T1000 (cell line): ENCODE measurements around the gene NTHL1.
"Not testable (repeated sequence)": the region's sequence is repeated elsewhere in the genome, so short reads cannot be mapped to it uniquely, and the experiment has no call there.

Experiments
- DNase-seq: peaks from one replicate; lab custom pipeline; 2025; ENCODE audit warnings: mixed read lengths; lab: John Stamatoyannopoulos, UW

The NTHL1 gene

GRCh38 chr16:2040787-2041522 is 6.7 kb downstream of the NTHL1 start:
- no peak for DNase-seq

- DNase-seq = no peak
These were observed 7.4 kb downstream of the NTHL1 start for GRCh38 chr16:2040041-2040786.

DNA sequence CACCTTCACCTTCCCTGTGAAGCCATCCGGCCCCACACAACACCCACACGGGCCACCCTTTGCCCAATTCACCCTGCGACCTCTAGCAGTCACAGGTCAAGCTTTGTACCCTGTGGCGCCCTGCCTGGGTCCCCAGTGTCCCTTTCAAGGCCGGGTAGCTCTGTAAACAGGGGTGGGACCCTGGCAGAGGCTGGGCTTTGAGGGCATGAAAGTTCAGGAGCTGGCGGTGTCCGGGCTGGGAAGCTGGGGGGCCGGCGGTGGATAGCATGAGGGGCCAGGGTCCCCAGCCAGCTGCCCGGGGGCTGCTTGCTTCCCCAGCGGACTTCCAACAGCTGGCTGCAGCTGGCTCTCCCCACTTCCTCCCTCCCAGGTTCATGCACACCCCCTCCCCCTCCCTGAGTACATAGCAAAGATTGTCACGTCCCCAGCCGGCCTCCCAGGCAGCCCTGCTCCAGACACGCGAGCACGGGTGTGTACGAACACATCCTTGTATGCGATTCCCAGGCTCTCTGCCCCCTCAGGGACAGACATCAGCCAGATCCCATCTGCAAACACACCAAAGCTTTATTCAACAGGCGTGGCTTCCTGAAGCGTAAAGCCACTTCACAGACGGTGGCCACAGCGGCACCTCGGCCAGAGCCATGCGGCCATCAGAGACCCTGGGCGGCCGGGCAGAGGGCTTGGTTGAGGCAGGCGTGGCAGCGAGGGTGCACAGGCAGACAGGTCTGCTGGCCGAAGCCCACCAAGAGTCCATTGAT is 8.2 kb downstream of the NTHL1 start:
- DNase-seq = no peak

DNA sequence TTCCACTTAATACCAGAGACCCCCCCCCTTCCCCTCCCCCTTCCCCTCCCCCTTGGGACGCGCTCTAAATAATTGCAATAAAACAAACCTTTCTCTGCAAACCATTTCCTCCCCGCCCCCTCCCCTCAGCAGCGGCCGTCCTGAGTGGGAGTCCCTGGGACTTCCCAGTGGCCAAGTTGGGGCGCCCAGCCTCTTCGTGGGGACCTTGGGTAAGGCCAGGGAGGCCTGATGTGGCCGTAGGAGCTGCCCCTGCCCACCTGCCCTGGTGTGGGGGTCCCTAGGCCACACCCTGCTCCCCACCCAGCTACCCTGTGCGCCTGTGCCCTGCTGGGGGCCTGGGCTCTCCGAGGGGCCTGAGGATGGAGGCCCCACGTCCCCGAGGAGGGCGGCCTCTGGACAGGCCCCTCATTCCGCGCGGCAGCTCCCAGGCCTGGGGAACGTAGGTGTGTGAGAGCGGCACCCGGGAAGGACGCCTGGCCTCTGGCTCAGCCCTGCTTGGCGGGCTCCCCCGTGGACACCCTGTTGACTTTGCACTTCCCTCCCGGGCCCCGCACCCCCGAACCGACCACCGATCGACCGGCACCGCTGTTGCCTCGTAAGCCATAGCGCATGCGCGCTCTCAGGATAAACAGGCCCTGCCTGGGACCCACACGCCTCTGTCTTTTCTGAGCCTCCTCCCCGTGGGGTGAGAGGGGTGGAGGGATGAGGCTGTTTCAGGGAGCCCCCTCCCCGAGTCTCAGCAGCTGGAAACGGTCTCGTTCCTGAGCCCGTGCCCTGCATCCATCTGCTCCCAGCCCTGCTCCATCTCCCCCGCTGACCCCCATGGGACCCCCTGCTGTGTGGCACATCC is 9.0 kb downstream of the NTHL1 start:
- DNase-seq = no peak

DNA sequence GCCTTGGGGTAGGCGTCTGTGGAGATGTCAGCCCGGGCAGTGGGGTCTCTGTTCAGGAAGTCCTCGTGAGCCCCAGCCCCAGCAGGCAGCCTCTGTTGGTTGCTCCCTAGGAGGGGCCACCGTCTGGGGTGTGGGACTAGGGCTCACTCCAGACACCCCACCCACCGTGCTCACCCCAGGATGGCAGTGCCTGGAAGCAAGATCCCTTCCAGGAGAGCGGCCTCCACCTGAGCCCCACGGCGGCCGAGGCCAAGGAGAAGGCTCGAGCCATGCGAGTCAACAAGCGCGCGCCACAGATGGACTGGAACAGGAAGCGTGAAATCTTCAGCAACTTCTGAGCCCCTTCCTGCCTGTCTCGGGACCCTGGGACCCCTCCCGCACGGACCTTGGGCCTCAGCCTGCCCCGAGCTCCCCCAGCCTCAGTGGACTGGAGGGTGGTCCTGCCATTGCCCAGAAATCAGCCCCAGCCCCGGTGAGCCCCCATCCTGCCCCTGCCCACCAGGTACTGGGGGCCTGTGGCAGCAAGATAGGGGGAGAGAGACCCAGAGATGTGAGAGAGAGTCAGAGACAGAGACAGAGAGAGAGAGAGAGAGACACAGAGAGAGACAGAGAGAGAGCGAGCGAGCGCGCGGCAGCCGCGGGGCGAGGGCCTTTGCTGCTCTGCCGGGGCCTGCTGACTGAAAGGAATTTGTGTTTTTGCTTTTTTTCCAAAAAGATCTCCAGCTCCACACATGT is 9.8 kb downstream of the NTHL1 start:
- DNase-seq = no peak

DNA sequence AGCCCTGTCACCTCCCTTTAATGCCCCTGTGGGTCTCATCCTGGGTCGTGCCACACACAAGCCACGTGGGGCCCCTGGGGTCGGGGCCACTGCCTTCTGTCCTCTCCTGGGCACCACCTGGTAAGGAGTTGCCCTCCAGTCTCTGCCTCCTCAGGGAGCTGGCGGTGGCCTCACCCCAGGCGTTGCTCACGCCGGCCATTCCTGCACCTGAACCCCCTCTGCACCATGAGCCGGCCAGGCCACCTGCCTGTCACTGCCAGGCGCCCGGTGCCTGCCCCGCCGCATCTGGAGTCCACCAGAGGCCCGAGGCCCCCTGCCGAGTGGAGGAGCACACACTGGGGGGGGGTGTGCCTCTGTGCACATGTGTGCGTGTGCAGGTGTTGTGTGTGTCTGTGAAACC is 10.5 kb downstream of the NTHL1 start:
- no peak for DNase-seq

- no peak for DNase-seq
These were observed 11.3 kb downstream of the NTHL1 start for GRCh38 chr16:2036200-2036966.

DNA sequence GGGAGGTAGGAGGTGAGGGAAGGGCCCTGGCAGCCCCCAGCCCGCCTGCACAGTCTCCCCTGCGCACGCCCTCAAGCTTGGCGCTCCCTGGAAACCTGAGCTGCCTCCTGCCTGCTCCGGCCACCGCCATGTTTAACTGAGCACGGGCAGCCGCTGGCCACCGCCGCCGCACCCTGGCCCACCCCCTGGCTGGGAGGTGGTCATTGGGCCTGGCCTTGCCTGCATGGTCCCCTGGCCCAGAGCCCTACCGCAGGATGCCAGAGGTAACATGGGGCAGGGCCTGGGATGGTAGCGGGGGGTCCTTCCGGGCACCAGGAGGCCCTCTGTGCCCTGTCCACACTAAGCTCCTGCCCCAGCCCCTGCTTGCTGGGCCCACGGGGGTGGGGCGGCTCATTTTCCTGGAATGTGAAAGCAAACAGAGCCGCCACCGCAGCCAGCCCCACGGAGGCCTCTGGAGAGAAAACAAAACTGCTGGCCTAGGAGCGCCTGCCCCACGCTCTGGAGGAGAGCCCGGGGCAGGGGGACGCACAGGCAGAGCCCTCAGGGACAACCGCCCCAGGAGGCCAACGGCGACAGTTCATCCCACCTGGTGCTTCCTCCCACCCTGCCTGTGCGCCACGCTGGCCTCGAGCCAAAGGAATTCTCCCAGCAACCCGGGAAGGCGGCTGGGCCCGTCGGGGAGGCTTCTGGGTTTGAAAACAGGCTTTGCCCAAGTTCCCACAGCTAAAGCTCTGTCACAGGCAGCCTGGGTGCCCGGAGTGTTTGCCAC is 12.0 kb downstream of the NTHL1 start:
- peak; percentile 93 for DNase-seq

- DNase-seq = no peak
These were observed 12.8 kb downstream of the NTHL1 start for GRCh38 chr16:2034696-2035430.

- not testable (repeated sequence) for DNase-seq
These were observed 13.5 kb downstream of the NTHL1 start for GRCh38 chr16:2033909-2034695.

DNA sequence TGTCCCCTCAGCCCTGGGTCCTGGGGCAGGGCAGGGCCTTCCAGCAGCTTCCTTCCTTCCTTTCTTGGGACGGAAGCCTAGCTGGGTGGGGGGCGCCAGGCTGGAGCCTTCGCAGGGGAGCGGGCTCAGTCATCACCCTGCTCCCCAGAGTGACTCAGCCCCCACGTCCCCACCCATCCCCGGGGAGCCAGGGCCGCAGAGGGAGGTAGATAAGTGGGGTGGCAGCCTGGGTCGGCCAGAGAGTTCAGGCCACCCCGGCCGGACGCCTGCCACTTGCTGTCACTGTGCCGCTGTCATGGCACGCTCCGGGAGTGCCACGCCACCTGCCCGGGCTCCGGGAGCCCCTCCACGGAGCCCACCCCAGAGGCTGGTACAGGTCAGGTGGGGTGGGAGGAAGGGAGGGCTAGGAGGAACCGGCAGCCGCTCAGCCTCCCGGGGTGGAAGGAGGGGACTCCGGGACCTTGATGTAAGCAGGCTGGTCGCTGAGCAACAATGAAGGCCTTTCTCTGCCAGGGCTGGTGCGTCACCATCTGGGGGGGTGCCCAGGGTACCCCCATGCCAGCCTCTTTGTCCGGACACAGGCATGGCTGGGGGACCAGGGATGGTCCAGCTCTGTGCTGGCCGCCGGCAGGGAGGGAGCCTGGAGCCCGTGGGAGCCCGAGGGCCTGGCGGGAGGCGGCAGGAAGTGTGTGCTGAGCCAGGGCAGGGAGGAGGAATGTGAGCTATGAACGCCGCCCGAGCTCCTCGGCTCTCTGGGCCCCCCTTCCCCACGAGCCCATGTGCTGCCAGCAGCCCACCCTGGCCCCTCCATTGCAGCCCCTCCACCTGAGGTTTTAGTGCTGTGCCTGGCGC is 14.4 kb downstream of the NTHL1 start:
- DNase-seq = peak; percentile 77

GRCh38 chr16:2032285-2033056 is 15.2 kb downstream of the NTHL1 start:
- DNase-seq = no peak

DNA sequence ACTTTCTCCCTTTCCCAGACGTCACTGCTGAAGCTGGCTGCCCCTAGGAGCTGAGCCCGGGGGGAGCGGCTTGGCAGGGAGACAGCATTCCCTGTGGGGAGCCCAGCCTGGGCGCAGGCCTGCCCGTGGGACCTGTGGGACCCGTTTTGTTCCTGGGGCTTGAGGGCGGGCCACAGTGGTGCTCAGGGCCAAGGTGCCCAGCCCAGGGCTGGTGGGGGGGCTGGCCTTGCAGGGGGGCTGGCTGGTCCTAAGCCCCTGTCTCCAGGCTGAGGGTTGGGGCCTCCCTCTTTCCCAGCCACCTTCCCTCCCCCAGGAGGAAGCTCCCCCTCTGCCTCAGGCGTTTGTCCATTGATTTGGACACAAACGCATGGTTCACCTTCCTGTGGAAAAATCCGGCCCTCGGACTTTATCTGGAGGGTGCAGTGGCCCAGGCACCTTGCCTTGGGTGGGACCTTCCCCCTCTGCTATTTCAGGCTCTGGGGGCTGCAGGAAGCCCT is 16.5 kb downstream of the NTHL1 start:
- no peak for DNase-seq

GRCh38 chr16:2030036-2030435 is 17.6 kb downstream of the NTHL1 start:
- DNase-seq = no peak

DNA sequence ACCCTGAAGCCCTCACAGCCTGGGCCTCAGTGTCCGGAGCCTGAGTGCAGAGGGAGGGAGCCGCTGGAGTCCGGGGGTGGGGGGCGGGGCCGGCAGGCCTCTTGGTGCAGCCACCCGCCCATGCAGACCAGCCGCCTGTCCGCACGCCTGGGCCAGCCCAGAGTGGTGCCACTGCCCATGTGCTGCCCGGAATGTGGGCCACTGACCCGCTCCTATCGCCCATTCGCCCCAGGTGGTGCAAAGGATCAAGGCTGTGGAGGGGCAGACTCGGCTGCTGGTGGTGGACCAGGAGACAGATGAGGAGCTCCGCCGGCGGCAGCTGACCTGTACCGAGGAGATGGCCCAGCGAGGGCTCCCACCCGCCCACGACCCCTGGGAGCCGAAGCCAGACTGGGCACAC is 18.3 kb downstream of the NTHL1 start:
- no peak for DNase-seq

- no peak for DNase-seq
These were observed 18.9 kb downstream of the NTHL1 start for GRCh38 chr16:2028620-2029220.
